GM12865 (cell line): ENCODE results near the gene ITGA6.

Experiments used
- DNase-seq: peaks from one replicate; pipeline ENCODE4 v3.0.0; 2010; ENCODE audit warnings: low read depth
- H3K4me3 ChIP-seq: 2 replicates; pipeline ENCODE4 v1.5.1; 2011; ENCODE audit warnings: mild to moderate bottlenecking, low read depth, low read length, control low read depth
- TF ChIP-seq, protein P1 (sequence below): IDR thresholded peaks from 2 replicates; pipeline ENCODE4 v1.5.1; 2011; ENCODE audit warnings: low read length, control low read depth, low read depth, inconsistent platforms; ENCODE audit not compliant: insufficient read depth; ENCODE audit errors: missing control alignments

Gene ITGA6

GRCh38 chr2:172489681-172490080 lies 62.3 kb downstream of the ITGA6 start:
- no peak overlapping the region for H3K4me3 ChIP-seq
- TF ChIP-seq, protein P1, sequence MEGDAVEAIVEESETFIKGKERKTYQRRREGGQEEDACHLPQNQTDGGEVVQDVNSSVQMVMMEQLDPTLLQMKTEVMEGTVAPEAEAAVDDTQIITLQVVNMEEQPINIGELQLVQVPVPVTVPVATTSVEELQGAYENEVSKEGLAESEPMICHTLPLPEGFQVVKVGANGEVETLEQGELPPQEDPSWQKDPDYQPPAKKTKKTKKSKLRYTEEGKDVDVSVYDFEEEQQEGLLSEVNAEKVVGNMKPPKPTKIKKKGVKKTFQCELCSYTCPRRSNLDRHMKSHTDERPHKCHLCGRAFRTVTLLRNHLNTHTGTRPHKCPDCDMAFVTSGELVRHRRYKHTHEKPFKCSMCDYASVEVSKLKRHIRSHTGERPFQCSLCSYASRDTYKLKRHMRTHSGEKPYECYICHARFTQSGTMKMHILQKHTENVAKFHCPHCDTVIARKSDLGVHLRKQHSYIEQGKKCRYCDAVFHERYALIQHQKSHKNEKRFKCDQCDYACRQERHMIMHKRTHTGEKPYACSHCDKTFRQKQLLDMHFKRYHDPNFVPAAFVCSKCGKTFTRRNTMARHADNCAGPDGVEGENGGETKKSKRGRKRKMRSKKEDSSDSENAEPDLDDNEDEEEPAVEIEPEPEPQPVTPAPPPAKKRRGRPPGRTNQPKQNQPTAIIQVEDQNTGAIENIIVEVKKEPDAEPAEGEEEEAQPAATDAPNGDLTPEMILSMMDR, result no peak
- no peak for DNase-seq

DNA sequence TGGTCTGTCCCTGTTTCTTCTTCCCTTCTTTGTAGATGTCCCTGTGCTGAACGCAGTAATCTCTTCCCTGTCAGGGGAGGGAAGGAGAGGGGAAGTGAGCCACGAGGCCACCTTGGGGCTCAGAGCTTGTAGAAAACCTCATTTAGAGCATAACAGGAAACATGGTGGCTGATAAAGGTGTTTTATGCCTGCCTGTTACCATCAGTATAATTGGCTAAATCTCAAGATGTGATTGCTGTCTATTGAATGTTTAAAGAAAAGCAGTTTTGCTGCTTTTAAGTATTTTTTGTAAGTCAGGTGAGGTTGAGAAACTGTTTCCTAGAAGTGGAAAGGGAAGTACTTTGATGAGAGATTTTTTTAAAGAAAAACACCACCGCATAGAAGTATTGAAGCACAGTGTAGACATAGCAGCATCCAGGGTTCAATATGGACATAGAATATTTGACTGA lies 68.8 kb downstream of the ITGA6 start:
- no peak for DNase-seq

DNA sequence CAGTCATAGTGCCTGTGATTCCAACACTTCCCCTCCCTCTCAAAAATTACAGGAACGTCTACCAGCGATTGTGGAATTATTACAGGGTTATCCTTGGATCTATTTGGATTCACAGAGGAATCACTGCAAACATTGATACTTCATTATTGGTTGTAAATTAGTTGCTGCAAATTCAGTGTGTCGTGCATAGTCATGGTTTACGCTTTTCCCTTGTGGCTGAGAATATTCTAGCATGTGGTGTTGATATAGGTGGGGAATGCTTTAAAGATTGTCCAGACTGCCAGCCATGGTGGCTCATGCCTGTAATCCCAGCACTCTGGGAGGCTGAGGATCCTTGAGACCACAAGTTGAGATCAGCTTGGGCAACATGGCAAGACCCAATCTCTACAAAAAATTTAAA lies 79.8 kb downstream of the ITGA6 start:
- no peak for DNase-seq
- TF ChIP-seq, protein P1, result no peak
- no peak overlapping the region for H3K4me3 ChIP-seq

More for the DNA sequence above, 68.8 kb downstream of the ITGA6 start:
- TF ChIP-seq, protein P1, result no peak
- H3K4me3 ChIP-seq, result no peak overlapping the region

DNA sequence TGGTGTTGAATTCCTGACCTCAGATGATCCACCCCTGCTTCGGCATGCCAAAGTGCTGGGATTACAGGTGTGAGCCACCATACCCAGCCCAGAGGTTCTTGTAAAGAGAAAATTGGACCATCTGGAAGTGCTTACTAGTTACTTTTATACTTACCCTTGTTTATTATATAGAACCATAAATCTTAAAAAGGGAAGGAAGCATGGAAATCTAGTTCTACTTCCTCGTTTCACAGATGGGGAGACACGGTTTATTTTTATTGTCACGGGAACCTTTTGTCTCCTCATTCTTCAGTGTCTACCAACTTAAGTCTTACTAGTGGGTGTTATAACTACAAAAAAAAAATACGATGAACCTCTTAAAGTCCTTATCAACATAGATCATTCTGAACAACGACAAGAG lies 82.7 kb downstream of the ITGA6 start:
- TF ChIP-seq, protein P1, result no peak
- no peak overlapping the region for H3K4me3 ChIP-seq
- DNase-seq, result no peak

GRCh38 chr2:172510548-172510947 lies 83.2 kb downstream of the ITGA6 start:
- H3K4me3 ChIP-seq, result no peak overlapping the region
- TF ChIP-seq, protein P1, result no peak
- no peak for DNase-seq

- no peak overlapping the region for H3K4me3 ChIP-seq
- DNase-seq, result no peak
- TF ChIP-seq, protein P1, result no peak
Measured at GRCh38 chr2:172512810-172513523, 85.6 kb downstream of the ITGA6 start.

DNA sequence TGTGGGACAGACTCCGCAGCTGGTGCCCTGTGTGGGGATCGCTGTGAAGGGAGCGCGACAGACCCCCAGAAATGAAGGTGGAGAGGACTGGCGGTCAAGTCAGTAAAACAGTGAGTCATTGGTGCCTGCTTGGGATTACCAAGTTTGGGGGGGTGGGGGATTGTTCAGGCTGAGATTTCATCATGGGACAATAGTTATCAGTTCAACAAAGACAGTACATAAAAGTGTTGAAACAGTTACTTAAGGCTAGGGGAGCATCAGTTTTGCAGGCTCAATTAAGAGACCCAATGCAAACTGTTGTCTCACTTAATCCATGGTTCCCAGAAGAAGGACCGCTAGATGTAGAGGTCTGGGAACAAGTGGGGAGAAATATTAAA lies 86.1 kb downstream of the ITGA6 start:
- no peak overlapping the region for H3K4me3 ChIP-seq
- DNase-seq, result no peak
- TF ChIP-seq, protein P1, result no peak
